T-helper 22 cell (primary cell): Measurements from ENCODE around the gene ATM.
"Not testable (repeated sequence)": the region's sequence is repeated elsewhere in the genome, so short reads cannot be mapped to it uniquely, and the experiment has no call there.

Experiments
- DNase-seq: peaks from one replicate; pipeline ENCODE4 v3.0.0-alpha.2; 2020; ENCODE audit warnings: low read depth

Gene ATM

GRCh38 chr11:108278546-108278945, 55.7 kb downstream of the ATM start:
- DNase-seq, result no peak

DNA sequence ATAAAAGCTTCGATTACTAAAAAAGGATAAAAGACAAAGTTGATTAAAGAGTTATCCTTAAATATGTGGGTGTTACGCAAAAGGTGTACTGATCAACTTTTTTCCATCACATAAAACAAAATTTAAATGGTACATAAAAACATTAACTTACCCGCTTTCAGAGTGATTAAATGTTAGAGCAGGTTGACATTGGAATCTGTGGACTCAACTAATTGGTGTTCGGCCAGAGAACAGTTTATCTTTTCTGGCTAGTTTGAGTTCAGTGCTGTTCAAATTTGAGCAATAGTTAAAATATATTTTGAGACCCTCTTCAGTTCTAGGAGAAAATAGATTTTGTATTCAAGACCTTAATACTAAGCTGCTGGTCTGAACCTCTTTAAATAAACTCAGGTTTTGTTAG, 56.1 kb downstream of the ATM start:
- no peak for DNase-seq

DNA sequence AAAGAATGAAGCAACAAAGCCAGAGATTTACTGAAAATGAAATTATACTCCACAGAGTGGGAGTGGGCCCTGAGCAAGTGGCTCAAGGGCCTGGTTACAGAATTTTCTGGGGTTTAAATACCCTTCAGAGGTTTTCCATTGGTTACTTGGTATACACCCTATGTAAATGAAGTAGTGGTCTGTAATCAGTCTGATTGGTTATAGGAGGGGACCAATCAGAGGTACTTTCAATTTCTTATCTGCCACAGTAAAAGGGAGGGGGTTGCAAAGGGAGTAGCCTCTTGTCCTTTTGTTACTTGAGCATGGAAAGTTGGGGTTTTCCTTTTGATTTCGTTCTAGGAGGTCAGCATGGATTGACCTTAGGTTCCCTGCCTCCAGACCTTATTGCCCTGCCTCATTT, 63.5 kb downstream of the ATM start:
- no peak for DNase-seq

- no peak for DNase-seq
These were observed 64.1 kb downstream of the ATM start for GRCh38 chr11:108286956-108287355.

GRCh38 chr11:108289066-108289465, 66.2 kb downstream of the ATM start:
- DNase-seq, result not testable (repeated sequence)

GRCh38 chr11:108289699-108290098, 66.8 kb downstream of the ATM start:
- no peak for DNase-seq

DNA sequence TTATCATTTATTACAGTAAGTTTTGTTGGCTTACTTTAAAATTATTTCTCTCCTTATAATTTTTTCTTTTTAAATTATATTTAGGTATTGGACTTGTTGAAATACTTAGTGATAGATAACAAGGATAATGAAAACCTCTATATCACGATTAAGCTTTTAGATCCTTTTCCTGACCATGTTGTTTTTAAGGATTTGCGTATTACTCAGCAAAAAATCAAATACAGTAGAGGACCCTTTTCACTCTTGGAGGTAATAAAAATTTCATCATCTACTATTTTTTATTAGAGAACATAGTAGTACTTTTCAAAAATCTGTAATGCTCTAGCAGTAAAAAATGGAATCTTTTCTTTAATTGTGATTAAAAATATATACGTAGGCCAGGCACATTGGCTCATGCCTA, 70.4 kb downstream of the ATM start:
- no peak for DNase-seq

DNA sequence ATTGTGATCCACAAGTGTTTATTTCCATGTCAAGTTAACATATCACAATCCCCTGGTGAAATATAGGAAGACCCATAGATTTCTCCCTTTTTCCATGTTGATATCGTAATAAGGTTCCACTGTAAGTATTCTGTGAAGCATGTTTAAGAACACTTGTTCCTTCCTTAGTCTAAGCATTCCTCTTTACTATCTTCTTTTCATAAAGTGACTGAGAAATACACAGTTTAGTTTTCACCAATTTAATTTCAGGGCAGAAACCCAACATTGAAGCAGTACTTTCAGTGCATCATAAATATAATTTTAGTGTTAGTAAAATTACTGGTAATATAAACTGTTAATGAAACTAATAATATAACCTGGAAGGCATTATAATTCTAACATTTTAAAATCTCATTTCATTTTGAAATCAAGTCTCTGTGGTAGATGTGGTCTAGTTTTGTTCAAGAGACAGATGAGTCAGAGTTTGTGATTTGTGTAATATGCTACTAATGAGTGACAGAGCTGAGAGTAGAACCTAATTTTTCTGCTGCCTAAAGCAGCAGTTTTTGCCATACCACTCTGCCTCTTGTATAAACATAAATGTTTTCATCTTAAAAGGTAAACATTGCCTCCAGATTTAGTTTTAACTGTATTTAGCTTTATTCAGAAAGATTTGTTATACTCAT, 79.4 kb downstream of the ATM start:
- DNase-seq, result no peak

- DNase-seq, result no peak
These were observed 84.9 kb downstream of the ATM start for GRCh38 chr11:108307751-108308150.

DNA sequence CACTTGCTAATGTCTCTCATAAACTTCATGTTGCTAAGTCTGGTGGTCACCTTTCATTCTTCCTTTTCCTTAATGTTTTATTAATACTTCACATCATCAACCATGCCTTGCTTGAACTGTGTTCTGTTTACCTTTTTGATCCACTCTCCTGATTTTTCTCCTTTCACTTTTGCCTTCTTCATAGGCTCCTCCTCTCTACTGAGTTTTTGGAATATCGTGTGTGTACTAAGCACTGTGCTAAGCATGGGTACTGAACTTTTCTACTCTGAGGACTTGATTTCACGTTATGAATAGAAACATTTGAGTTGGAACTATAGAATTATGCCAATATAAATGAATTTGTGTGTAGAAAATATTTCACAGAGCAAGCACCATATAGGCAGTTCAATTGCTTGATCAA, 90.6 kb downstream of the ATM start:
- DNase-seq, result no peak

- no peak for DNase-seq
These were observed 93.2 kb downstream of the ATM start for GRCh38 chr11:108316061-108316460.

GRCh38 chr11:108319541-108320145, 96.8 kb downstream of the ATM start:
- DNase-seq, result no peak

DNA sequence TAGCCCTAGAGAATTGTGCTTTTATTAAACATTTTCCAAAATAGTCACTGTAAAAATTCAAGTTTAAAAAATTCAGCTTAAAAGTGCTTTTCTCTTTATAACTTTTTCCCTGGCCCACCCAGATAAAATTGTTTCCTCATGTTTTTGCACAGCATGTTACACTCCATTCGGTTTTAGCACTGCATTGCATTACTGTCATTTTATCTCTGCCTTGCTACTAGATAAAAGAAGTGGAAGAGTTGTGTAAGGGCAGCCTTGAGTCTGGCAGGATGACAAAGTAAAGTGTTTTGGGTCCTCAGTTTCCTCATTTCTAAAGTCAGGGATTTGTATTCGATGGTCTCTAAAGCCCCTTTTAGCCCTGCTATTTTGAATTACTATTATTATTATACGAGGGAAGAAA, 99.8 kb downstream of the ATM start:
- no peak for DNase-seq

DNA sequence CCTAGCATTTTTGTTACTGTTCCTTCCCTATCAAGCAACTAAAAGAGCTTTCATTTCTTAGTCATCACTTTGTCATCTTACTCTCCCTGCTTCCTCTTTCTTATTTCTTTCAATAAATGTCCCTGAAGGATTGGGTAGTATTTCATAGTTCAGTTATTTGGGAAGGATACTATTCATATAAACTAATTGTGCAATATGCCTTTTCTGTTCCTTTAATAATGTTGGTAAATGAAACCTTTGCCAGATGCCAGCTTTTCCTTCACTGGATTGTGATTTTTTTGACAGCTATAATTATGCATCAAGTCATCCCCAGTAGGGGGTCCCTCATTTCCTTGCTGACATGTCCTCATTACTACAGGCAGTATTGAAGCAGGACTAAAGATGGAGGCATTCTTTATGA, 101.7 kb downstream of the ATM start:
- no peak for DNase-seq

- no peak for DNase-seq
These were observed 110.6 kb downstream of the ATM start for GRCh38 chr11:108333403-108333899.

- no peak for DNase-seq
These were observed 115.9 kb downstream of the ATM start for GRCh38 chr11:108338750-108339149.

DNA sequence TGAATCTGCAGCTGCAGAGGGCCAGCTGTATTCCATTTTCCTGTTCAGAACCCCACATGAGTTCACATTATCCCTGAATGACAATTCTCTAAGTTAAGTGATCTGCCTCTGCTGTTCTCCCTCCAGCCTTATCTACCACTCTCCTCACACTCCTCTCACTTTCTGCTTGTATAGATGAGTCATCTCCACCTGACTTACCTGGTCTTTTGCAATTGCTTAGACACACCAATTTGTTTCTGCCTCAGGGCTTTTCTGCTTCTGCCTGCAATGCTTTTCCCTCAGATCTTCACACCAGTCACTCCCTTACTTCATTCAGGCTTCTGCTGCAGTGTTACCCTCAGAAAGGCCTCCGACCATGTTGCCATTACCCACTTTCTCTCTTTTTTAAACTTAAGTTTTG, 118.1 kb downstream of the ATM start:
- DNase-seq, result no peak

DNA sequence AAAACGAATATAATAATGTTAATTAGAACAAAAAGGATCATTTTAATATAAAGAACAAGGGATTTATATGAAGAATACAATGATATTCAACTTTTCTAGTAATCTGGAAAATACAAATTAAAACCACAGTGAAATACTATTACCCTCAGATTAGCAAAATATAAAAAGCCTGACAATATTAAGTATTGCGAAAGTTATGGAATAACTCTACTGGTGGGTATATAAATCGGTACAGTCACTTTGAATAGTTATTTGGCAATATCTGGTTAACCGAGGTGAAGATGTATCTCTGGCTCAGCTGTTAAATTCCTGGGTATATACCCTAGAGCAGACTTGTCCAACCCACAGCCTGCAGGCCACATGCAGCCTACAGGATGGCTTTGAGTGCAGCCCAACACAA, 118.8 kb downstream of the ATM start:
- no peak for DNase-seq

DNA sequence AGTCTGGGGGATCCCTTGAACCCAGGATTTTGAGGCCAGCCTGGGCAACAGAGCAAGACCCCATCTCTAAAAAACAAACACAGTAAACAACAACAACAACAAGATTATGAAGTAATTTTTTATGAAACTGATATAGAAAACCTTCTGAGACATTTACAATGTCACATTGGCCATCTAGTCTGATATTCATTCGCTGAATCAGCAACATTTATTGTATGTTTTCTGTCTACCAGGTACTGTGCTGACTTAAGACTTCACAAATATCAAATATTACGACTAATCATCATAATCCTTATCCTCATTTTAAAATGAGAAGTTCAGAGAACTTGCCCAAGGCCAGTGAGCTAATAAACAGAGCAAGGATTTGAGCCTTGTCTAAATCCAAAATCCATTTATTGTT, 120.8 kb downstream of the ATM start:
- DNase-seq, result no peak

GRCh38 chr11:108345767-108346166, 122.9 kb downstream of the ATM start:
- no peak for DNase-seq

- DNase-seq, result no peak
These were observed 123.6 kb downstream of the ATM start for GRCh38 chr11:108346451-108346850.

DNA sequence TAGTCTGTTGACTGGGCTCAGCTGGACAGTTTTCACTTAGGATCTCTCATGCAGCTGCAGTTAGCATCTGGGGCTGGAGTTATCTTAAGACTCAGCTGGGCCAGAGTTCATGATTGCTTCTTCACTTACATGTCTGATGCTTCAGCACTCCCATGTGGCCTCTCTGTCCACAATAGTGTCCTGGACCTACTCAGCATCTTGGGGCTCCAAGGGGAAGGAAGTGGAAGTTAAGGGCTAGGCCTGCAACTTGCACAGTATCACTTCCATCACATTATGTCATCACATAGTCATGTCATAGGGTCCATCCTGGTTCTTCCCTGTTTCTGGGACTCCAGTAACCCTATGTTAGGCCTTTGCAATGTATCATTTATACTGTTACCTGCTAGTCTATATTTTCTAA, 128.6 kb downstream of the ATM start:
- DNase-seq, result no peak

- no peak for DNase-seq
These were observed 141.3 kb downstream of the ATM start for GRCh38 chr11:108364159-108364558.

GRCh38 chr11:108368134-108368533, 145.3 kb downstream of the ATM start:
- no peak for DNase-seq
